ENCODE data around the gene CNPPD1. TPM values are rescaled to one million over a fixed set of nuclear protein-coding genes. Genes with fewer than 3 reads are reported as not detected.

CNPPD1 gene
- polyA plus RNA-seq, 1 experiment, result 66.9 TPM

- peak overlapping the region; percentile 95 for H3K4me3 ChIP-seq (ENCODE audit: low read depth, low read length)
- ChIA-PET POLR2A (no interaction called here), CTCF (interaction anchor here (1.3 kb wide), 1 partner anchor 99 kb away, joined by 3 read pairs; no protein-coding TSS in a partner anchor)
- TF ChIP-seq CTCF (IDR thresholded peaks at IDR 0.05; ENCODE audit: insufficient read depth, low read depth, low read length), result no peak
- DNase-seq (ENCODE audit: low read depth), result no peak
- H3K27me3 ChIP-seq (ENCODE audit: control insufficient read depth, insufficient read depth, low read length), result no peaks in the 10 kb centered on the region
- peaks cover 43% of the 10 kb centered on the region for H3K36me3 ChIP-seq (ENCODE audit: control insufficient read depth, insufficient read depth, low read length)
Observed at GRCh38 chr2:219178377-219179175, 1.9 kb upstream of the CNPPD1 start.

GRCh38 chr2:219177552-219178376 lies 1.0 kb upstream of the CNPPD1 start, which contains the start of gene RETREG2:
Gene RETREG2, plus strand, starts transcription at chr2:219178275. Its CDS starts 78 bp downstream, at chr2:219178353.
- 0 out of 2 replicates have a peak, but pooled peaks have one; percentile 26 for TF ChIP-seq CTCF (IDR thresholded peaks at IDR 0.05; ENCODE audit: insufficient read depth, low read depth, low read length)
- DNase-seq (ENCODE audit: low read depth), result peak; percentile 72
- peaks cover 44% of the 10 kb centered on the region for H3K36me3 ChIP-seq (ENCODE audit: control insufficient read depth, insufficient read depth, low read length)
- peak within 1 kb of the TSS; percentile 95 for H3K4me3 ChIP-seq (ENCODE audit: low read depth, low read length)
- CTCF ChIA-PET, result interaction anchor here (0.6 to 8.5 kb wide), 3 partner anchors 15 to 168 kb away, joined by 3 to 90 read pairs (median 3); no protein-coding TSS in a partner anchor
- H3K27me3 ChIP-seq (ENCODE audit: control insufficient read depth, insufficient read depth, low read length), result no peaks in the 10 kb centered on the region
- POLR2A ChIA-PET, result interaction anchor here (0.7 kb wide), 1 partner anchor 97 kb away, joined by 5 read pairs; no protein-coding TSS in a partner anchor

GRCh38 chr2:219175928-219176817 lies 552 bp downstream of the CNPPD1 start:
- ChIA-PET POLR2A (interaction anchor here (0.5 to 0.6 kb wide), 2 partner anchors 12 to 30 kb away, joined by 3 to 4 read pairs; partner anchors contain the start of gene ZFAND2B), CTCF (interaction anchor here (0.7 to 8.5 kb wide), 11 partner anchors 16 to 354 kb away, joined by 3 to 90 read pairs (median 4); partner anchors contain the start of genes ANKZF1, ATG9A and ZFAND2B)
- no peak; the same call in 1 of the 2 replicates for TF ChIP-seq CTCF (IDR thresholded peaks at IDR 0.05; ENCODE audit: insufficient read depth, low read depth, low read length)
- Histone ChIP-seq H3K36me3 (ENCODE audit: control insufficient read depth, insufficient read depth, low read length) (peaks cover 35% of the 10 kb centered on the region), H3K4me3 (ENCODE audit: low read depth, low read length) (peak overlapping the region; percentile 95), H3K27me3 (ENCODE audit: control insufficient read depth, insufficient read depth, low read length) (no peaks in the 10 kb centered on the region)
- DNase-seq (ENCODE audit: low read depth), result no peak

- CTCF ChIA-PET, result interaction anchor here (0.9 to 8.5 kb wide), 9 partner anchors 31 to 355 kb away, joined by 3 to 90 read pairs (median 5); partner anchors contain the start of genes ANKZF1, ATG9A and ZFAND2B
- POLR2A ChIA-PET, result no interaction called here
- no peak for TF ChIP-seq CTCF (IDR thresholded peaks at IDR 0.05; ENCODE audit: insufficient read depth, low read depth, low read length)
- no peaks in the 10 kb centered on the region for H3K27me3 ChIP-seq (ENCODE audit: control insufficient read depth, insufficient read depth, low read length)
- H3K36me3 ChIP-seq (ENCODE audit: control insufficient read depth, insufficient read depth, low read length), result peaks cover 29% of the 10 kb centered on the region
- H3K4me3 ChIP-seq (ENCODE audit: low read depth, low read length), result peak overlapping the region; percentile 95
- no peak for DNase-seq (ENCODE audit: low read depth)
Observed at GRCh38 chr2:219175486-219175885, 1.2 kb downstream of the CNPPD1 start.

Data from BJ (cell line).